GM18505 (cell line): ENCODE measurements around the gene HOMEZ.
A peak's percentile ranks its signal among the peaks of the same experiment; 100 is the strongest.
"Not testable (repeated sequence)": the region's sequence is repeated elsewhere in the genome, so short reads cannot be mapped to it uniquely, and the experiment has no call there.

ENCODE experiments used
- ATAC-seq: cut with Tn5 transposase; IDR thresholded peaks from one replicate; pipeline ENCODE4 v1.9.1; 2021; ENCODE audit not compliant: unreplicated experiment
- POLR2A ChIP-seq: IDR thresholded peaks from 4 replicates; pipeline ENCODE4 v1.6.1; 2011; ENCODE audit warnings: borderline replicate concordance; ENCODE audit not compliant: insufficient read depth, insufficient read length; ENCODE audit errors: extremely low read depth

The HOMEZ gene

DNA sequence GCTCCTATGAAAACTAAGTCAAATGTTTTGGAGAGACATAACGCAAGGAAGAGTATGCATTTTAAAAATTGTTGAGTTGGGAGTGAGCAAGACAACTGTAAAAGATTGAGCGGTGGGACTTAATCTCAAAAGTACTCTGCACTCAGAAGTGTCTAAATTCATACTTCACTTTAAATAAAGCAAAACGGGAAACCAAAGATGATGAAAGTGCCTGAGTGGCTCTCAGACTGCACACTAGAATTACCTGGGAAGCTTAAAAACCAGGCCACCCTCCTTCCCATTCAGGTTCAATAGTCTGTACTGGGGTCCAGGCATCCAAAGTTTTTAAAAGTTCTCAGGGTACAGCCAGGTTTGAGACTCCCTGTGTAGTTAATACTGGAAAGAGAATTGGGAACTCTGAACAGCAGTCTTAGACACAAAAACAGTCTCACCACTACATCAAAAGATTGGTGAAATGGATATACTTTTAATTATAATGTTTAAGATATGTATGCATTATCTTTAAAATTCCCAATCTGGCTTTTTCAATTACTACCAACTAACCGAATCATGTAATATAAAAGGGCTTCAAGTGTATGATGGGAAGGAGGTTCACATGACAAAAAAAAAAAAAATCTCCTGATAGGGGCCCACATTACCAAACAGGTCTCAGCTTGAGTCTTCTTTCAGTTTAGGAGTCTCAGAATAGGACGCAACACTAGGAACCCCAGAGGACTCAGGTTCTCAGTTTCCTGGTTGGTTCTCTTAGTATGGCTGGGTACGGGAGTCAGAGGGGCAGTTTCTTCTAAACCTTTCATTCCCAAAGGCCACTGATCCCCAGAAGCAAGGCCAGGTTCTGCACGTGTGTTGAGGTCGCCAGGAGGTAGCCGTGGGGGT lies 1.0 kb downstream of the HOMEZ start:
- ATAC-seq = no peak
- peak; percentile 41 for TF ChIP-seq POLR2A

DNA sequence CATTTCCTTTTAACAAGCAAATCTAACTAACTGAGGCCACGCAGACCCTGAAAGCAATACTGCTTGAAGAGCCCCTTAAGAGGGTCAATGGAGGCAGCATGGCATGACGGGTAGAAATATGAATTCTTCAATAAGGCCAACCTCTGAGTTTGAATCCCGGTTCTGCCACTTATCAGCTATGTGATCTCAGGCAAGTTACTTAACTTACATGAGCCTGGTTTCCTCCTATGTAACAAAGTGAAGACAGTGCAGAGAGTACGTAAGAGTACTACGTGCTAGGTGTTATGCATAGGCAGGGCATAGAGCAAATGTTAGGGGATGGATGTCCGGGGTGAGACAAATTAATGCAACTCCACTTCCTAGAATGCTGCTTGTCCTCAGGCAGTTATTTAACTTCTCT lies 4.7 kb downstream of the HOMEZ start:
- ATAC-seq = no peak
- TF ChIP-seq POLR2A = no peak

DNA sequence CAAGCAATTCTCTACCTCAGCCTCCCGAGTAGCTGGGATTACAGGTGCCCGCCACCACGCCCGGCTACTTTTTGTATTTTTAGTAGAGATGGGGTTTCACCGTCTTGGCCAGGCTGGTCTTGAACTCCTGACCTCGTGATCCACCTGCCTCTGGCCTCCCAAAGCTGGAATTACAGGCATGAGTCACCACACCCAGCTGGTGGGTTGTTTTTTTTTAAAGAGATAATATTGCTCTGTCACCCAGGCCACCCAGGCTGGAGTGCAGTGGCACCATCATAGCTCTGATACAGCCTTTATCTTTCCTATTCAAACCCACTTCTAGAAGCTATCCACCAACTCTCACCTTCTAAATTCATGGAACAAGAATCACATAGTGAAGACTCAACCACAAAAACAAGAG lies 8.0 kb downstream of the HOMEZ start:
- not testable (repeated sequence) for ATAC-seq

DNA sequence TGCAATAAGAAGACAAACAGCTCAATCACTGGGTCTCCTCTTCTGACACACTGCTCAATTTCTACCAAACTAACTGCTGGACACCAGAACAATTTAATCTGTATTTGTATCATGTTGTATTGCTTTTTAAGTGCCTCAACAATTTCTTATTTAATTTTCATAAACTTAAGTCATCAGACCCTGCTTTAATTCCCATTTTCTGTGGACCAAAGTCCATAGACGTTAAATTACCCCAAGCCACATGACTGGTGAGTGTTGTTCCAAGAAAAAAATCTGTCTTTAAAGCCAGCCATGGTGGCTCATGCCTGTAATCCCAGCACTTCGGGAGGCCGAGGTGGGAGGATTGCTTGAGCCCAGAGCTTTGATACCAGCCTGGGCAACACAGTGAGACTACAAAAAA lies 8.7 kb downstream of the HOMEZ start:
- no peak for TF ChIP-seq POLR2A
- ATAC-seq = no peak

DNA sequence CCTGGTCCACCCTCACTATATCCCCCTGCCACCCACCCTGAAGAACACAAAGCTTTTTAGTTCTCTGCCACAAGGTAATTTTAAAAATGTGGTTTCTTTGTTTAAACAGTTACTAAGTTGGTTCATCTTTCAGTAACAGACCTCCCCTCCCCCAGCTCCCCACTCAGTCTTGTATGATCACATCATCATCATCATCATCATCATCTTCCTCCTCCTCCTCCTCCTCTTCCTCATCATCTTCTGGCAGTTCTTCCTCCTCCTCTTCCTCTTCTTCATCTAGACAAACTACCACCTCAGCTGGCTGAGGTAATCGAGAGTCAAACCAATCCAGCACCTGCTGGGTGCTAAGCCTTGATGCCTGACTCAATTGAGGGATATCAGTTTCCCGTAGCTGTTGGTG lies 10.5 kb downstream of the HOMEZ start:
- ATAC-seq = no peak
- no peak for TF ChIP-seq POLR2A

DNA sequence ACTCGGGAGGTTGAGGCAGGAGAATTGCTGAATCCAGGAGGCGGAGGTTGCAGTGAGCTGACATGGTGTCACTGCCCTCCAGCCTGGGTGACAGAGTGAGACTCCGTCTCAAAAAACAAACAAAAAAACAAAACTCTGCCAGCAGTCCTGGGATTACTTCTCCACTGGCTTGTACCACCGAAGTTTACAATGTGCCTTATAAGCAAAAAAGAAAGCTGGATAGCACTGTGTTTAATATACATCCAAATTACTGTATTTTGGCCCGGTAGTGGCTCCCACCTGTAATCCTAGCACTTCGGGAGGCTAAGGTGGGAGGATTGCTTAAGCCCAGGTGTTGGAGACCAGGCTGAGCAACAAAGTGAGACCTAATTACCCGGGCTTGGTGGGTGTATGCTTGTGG lies 16.7 kb downstream of the HOMEZ start:
- ATAC-seq = no peak
- no peak for TF ChIP-seq POLR2A

DNA sequence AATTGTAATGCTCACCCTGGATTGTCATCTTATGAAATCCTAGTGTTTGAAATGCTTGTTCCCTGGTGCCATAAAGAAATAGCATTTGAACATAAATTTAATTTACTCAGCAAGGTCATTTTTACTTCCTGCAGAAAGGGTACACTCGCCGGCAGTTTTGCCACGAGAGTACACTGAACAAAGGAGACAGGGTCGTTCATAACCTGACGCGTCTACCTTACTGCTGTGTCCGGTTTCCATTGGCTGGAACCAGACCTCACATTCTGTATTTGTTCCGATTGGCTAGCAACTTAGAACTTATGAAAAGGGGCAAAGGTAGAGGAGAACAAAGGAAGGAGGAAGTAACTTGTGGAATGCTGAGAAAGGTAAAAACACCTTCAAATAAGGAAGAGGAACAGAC lies 25.1 kb downstream of the HOMEZ start:
- not testable (repeated sequence) for ATAC-seq

DNA sequence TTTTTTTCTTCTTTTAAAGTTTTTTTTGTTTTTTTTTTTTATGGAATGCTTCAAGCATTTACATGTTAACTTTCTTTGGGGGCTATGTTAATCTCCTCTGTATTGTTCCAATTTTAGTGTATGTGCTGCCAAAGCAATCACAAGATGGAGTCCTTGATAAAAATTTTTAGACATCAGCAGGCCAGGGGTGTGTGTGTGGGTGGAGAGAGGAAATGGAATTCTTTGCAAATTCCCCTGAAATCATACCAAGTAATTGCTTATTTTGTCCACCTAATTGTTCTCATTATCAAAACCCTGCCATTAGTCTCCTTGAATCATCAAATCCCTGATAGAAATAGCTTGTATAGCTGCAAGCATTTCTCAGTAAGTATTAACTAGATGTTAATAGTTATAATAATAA lies 26.5 kb downstream of the HOMEZ start:
- no peak for TF ChIP-seq POLR2A

DNA sequence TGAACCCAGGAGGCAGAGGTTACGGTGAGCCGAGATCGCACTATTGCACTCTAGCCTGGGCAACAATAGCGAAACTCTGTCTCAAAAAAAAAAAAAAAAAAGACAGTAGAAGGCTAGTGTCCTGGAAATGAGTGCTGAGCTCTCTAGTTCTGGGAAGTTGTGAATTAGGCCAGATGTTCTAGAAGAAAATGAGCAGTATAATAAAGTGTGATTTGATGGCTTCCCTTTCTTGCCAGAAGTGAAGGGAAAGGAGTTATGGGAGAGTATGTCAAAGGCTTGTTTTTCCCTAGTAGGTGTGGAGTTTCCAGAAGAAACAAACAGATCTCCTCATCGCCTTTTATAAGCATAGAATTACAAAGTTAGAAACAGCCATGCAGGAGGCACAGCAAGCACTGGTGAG lies 27.7 kb downstream of the HOMEZ start:
- no peak for TF ChIP-seq POLR2A
- no peak for ATAC-seq

More for the DNA sequence above, 26.5 kb downstream of the HOMEZ start:
- no peak for ATAC-seq

DNA sequence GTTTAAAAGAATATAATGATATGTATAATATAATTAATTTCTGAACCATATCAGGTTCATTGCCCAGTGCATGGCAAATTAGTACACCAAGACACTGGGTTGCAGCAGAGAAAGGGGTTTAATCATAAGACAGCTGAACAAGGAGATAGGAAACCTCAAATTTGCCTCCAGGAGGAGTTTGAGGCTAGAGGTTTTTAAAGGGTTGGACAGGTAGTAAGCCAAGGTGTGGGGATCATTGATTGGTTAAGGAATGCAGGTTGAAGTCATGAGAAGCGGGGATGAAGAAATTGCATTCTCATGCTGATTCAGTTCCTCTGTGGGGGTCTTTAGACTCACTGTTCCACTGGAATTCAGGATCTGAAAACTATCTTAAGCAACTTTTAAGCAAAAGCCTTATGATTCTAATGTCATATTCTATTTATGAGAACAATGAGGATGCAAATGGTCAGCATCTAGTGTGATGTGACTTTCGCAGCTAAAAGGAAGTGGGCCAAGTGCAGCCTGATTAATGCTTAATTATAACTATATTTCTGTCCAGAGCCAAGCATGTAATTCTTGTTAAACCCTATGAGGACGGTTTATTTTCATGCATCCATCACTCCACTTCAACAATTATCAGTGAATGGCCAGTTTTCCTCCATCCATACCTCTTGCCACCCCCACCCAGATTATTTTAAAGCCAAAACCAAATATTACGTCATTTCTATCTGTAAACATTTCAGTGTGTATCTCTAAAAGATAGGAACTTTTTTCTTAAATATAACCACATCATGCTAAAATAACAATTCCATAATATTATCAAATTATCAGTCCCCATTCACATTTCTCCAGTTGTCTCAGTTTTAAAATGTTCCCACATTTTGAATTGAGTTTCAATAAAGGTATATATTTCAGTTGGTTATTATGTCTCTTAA lies 33.3 kb downstream of the HOMEZ start:
- ATAC-seq = no peak

DNA sequence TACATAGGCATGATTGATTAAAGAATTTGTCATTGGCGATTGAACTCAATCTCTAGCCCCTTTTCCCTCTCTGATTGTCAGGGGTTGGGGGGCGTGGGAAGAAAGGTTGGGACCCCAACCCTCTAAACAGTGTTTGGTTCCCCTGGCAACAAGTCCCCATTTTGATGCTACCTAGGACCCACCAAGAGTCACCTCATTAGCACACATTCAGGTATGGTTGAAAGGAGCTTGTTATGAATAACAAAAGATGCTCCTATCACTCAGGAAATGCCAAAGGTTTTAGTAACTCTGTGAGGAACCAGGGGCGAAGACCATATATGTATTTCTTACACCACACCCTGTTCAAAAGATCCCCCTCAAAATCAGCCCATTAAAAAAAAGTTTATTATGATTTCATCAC lies 33.9 kb downstream of the HOMEZ start:
- no peak for ATAC-seq
- no peak for TF ChIP-seq POLR2A

More for the DNA sequence above, 33.3 kb downstream of the HOMEZ start:
- TF ChIP-seq POLR2A = no peak

DNA sequence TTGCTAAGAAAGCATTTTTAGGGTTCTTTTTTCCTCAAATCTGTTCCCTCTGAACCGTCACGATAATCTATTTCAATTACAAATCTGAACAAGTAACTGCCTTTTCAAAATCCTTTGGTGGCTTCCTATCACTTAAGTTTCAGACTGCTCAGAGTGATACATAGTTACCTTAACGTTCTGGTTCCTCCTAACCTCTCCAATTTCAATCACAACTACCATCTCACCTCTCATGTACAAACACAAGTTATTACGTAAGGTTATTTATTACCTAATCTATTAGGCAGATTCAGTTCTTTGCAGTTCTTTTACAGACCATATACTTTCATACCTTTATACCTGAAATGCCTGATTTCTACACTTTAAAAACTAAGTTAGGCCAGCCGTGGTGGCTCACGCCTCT lies 36.1 kb downstream of the HOMEZ start:
- ATAC-seq = no peak
- no peak for TF ChIP-seq POLR2A

DNA sequence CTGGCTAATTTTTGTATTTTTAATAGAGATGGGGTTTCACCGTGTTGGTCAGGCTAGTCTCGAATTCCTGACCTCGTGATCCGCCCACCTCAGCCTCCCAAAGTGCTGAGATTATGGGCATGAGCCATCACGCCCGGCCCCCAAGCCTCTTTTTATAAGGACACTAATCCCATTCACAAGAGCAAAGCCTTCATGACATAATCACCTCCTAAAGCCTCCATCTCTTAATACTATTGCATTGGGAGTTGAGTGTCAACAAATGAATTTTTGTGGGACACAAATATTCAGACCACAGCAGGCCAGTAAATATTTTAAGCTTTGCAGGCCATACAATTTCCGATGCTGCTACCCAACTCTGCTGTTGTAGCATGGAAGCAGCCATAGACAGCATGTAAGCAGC lies 37.3 kb downstream of the HOMEZ start:
- TF ChIP-seq POLR2A = no peak
- ATAC-seq = no peak

DNA sequence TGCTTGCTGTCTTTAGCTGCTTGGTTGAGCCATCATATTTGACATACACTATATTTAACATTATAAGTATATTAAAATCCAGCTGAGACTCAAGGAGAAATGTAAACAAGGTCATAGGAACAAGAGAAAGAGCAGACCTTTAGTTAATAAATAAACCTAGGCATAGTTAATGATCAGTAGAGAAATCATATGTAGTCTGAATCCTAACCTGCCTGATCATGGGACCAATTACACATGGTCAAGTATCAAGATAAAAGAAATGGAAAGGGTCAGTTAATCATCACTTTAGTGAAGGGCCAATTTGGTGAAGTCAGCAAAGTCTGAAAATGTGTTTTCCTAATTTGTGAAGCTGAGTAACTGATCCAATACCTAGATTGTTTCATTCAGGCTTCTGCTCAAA lies 40.6 kb downstream of the HOMEZ start:
- TF ChIP-seq POLR2A = no peak
- ATAC-seq = no peak

DNA sequence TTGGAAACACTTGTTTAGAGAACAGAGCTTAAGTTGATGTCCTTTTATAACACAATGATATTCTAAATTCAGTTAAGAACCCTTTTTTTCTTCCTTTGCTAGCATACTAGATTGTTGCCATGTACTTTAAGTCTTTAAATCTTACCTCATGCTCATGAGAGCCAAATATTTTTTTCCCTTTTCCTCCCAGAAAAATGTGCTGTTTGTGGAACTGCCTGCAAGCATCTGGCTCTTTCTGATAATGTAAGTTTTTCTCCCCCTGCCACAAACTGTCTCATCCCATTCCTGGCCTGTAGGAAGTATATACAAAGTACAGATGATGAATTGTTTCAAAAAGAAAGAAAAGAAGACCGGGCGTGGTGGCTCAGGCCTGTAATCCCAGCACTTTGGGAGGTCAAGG lies 42.9 kb downstream of the HOMEZ start:
- no peak for ATAC-seq
- no peak for TF ChIP-seq POLR2A

DNA sequence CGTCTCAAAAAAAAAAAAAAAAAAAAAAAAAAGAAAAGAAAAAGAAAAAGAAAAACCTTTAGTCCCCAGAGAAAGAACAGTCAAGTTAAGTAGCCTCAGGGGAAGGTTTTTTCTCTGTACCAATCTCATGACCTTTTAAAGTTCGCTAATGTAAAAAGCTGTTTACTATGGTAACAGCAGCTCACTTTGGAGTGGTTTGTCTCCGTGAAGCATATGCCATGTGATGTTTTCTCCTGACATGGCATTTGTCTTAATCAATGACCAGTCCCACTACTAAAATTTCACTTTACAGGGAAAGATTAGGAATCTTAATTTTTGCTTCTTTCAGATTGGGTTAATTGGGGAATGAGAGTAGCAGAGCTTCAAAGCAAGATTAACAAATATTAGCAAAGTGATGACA lies 43.9 kb downstream of the HOMEZ start:
- ATAC-seq = no peak
- no peak for TF ChIP-seq POLR2A

DNA sequence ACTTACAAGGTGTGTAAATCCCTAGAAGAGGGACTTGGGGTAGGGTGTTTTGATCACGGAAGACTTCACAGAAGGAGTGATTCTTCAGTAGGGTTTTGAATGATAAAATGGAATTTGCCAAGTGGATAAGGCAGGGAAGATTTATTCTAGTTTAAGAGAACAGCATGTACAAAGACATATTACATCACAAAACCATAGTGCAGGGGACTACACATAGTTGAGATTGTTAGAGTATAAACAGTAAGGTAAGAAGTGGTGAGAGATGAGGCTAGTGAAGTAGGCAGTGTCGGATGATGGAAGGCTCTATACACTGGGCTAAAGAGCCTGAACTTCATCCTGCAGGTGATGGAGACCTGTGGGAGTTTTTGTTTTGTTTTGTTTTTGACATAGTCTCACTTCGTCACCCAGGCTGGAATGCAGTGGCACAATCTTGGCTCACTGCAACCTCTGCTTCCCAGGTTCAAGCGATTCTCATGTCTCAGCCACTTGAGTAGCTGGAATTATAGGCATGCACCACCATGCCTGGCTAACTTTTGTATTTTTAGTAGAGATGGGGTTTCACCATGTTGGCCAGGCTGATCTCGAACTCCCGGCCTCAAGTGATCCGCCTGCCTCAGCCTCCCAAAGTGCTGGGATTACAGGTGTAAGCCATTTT lies 44.7 kb downstream of the HOMEZ start:
- ATAC-seq = not testable (repeated sequence)
